ENCODE results near the gene INIP.

DNA sequence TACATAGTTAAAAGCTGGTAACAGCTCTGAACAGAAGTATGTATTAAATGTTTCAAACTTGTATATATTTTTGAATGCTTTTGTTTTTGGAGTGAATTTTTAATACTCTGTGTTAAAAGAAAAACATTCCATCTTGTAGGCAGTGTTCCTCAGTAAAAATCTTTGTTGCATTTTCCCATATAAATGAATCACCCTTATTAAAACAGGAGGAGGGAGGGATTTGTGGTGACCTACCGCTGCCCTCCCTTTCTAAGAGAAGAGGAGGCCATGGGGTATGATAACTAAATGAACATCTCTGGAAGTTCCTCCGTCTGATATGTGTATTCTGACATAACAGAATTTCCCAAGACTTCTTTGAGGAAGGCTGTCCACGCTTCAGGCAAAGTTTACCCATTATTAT lies 53.4 kb downstream of the INIP start:
- TF ChIP-seq, protein P1, sequence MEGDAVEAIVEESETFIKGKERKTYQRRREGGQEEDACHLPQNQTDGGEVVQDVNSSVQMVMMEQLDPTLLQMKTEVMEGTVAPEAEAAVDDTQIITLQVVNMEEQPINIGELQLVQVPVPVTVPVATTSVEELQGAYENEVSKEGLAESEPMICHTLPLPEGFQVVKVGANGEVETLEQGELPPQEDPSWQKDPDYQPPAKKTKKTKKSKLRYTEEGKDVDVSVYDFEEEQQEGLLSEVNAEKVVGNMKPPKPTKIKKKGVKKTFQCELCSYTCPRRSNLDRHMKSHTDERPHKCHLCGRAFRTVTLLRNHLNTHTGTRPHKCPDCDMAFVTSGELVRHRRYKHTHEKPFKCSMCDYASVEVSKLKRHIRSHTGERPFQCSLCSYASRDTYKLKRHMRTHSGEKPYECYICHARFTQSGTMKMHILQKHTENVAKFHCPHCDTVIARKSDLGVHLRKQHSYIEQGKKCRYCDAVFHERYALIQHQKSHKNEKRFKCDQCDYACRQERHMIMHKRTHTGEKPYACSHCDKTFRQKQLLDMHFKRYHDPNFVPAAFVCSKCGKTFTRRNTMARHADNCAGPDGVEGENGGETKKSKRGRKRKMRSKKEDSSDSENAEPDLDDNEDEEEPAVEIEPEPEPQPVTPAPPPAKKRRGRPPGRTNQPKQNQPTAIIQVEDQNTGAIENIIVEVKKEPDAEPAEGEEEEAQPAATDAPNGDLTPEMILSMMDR (IDR thresholded peaks at IDR 0.05; ENCODE audit: insufficient read depth, low read length): no peak
- TF ChIP-seq SPI1 (IDR thresholded peaks at IDR 0.05; ENCODE audit: borderline replicate concordance, low read depth) (no peak), GABPA (IDR thresholded peaks at IDR 0.05; ENCODE audit: low read depth) (no peak), POLR2AphosphoS5 (IDR thresholded peaks at IDR 0.05; ENCODE audit: low read depth) (no peak)

All from HL-60 (cell line).